IMR-90 (cell line): ENCODE data around the gene ASB13. TPM values are rescaled to one million over a fixed set of nuclear protein-coding genes. Genes with fewer than 3 reads are reported as not detected.

Source experiments
- ATAC-seq: fragments of 200-7000 bp; cut with Tn5 transposase; 2 replicates; pipeline ENCODE4 v1.9.1; 2020; ENCODE audit warnings: low read depth, mild to moderate bottlenecking, moderate library complexity
- BruUV-seq: library from RNA; stranded (reverse); fragments of 400-500 nt; replicated peaks from 2 replicates; lab custom pipeline; 2021; lab: Mats Ljungman, UMichigan
- CTCF ChIA-PET: fragments of 300-600 bp; formaldehyde crosslinking; extraction: SDS; loops from one replicate; lab custom pipeline; 2021; ENCODE audit warnings: antibody characterized with exemption; lab: Yijun Ruan, JAX
- POLR2A ChIA-PET: fragments of 300-600 bp; sonication (Branson Sonifier 250); formaldehyde crosslinking; loops from one replicate; lab custom pipeline; 2022; ENCODE audit warnings: antibody characterized with exemption; ENCODE audit not compliant: unreplicated experiment; lab: Charles Lee
- DNase-seq: peaks from one replicate; pipeline ENCODE4 v3.0.0; 2013
- H2AFZ ChIP-seq: replicated peaks from 2 replicates; pipeline ENCODE3; 2013; ENCODE audit warnings: low read length, mild to moderate bottlenecking; ENCODE audit not compliant: poor library complexity
- H2AK5ac ChIP-seq: 2 replicates; pipeline ENCODE4 v1.6.1; 2013; ENCODE audit warnings: low read depth, low read length, inconsistent platforms
- H2AK9ac ChIP-seq: replicated peaks from 2 replicates; pipeline ENCODE3; 2013; ENCODE audit warnings: mild to moderate bottlenecking, low read depth, low read length, moderate library complexity; ENCODE audit not compliant: poor library complexity
- H2BK120ac ChIP-seq: 2 replicates; pipeline ENCODE4 v1.6.1; 2013; ENCODE audit warnings: low read depth, low read length, inconsistent platforms
- H2BK15ac ChIP-seq: 3 replicates; pipeline ENCODE4 v1.6.1; 2013; ENCODE audit warnings: low read depth, low read length, inconsistent platforms
- H2BK20ac ChIP-seq: 2 replicates; pipeline ENCODE4 v1.6.1; 2013; ENCODE audit warnings: low read depth, mild to moderate bottlenecking, inconsistent platforms, low read length, moderate library complexity
- H2BK5ac ChIP-seq: 2 replicates; pipeline ENCODE4 v1.6.1; 2013; ENCODE audit warnings: mild to moderate bottlenecking, low read depth, low read length, inconsistent platforms; ENCODE audit not compliant: poor library complexity, severe bottlenecking
- H3K14ac ChIP-seq: replicated peaks from 2 replicates; pipeline ENCODE4 v1.6.1; 2013; ENCODE audit warnings: low read depth, low read length, inconsistent platforms
- H3K18ac ChIP-seq: 2 replicates; pipeline ENCODE4 v1.6.1; 2013; ENCODE audit warnings: low read depth, low read length, control low read depth
- H3K23ac ChIP-seq: 2 replicates; pipeline ENCODE4 v1.6.1; 2013; ENCODE audit warnings: low read depth, low read length, inconsistent platforms
- H3K27ac ChIP-seq: 2 replicates; pipeline ENCODE4 v1.5.1; 2013; ENCODE audit warnings: mild to moderate bottlenecking, control low read depth, low read length; ENCODE audit not compliant: insufficient read depth
- H3K27me3 ChIP-seq: 2 replicates; pipeline ENCODE4 v1.6.1; 2013; ENCODE audit warnings: low read length; ENCODE audit not compliant: control insufficient read depth, insufficient read depth
- H3K36me3 ChIP-seq: 2 replicates; pipeline ENCODE4 v1.6.1; 2013; ENCODE audit warnings: low read length, mixed read lengths; ENCODE audit not compliant: control insufficient read depth, insufficient read depth
- H3K4ac ChIP-seq: 2 replicates; pipeline ENCODE4 v1.6.1; 2013; ENCODE audit warnings: low read depth, low read length, inconsistent platforms
- H3K4me1 ChIP-seq: 2 replicates; pipeline ENCODE4 v1.6.1; 2013; ENCODE audit warnings: low read length, mixed read lengths; ENCODE audit not compliant: control insufficient read depth, insufficient read depth
- H3K4me2 ChIP-seq: 2 replicates; pipeline ENCODE4 v1.6.1; 2013; ENCODE audit warnings: low read depth, mild to moderate bottlenecking, control low read depth, low read length, moderate library complexity
- H3K4me3 ChIP-seq: 2 replicates; pipeline ENCODE4 v1.5.1; 2013; ENCODE audit warnings: low read depth, mild to moderate bottlenecking, control low read depth, low read length, moderate library complexity; ENCODE audit not compliant: insufficient read depth
- H3K56ac ChIP-seq: 2 replicates; pipeline ENCODE4 v1.6.1; 2013; ENCODE audit warnings: low read length, inconsistent platforms; ENCODE audit not compliant: insufficient read depth; ENCODE audit errors: extremely low read depth
- H3K79me1 ChIP-seq, 2 experiments: 2 replicates each; pipeline ENCODE4 v1.6.1; 2013; ENCODE audit warnings: low read length in 2 of 2, inconsistent platforms in 1 of 2, low read depth in 1 of 2
- H3K9ac ChIP-seq: 2 replicates; pipeline ENCODE4 v1.6.1; 2013; ENCODE audit warnings: low read depth, low read length, control low read depth
- H3K9me1 ChIP-seq: 2 replicates; pipeline ENCODE4 v1.6.1; 2013; ENCODE audit warnings: low read length, inconsistent platforms; ENCODE audit not compliant: insufficient read depth
- H3K9me3 ChIP-seq: 2 replicates; pipeline ENCODE4 v1.6.1; 2013; ENCODE audit warnings: low read length; ENCODE audit not compliant: control insufficient read depth, insufficient read depth
- H4K20me1 ChIP-seq: 2 replicates; pipeline ENCODE4 v1.6.1; 2013; ENCODE audit warnings: low read length, inconsistent platforms; ENCODE audit not compliant: insufficient read depth
- H4K5ac ChIP-seq: 2 replicates; pipeline ENCODE4 v1.6.1; 2013; ENCODE audit warnings: mild to moderate bottlenecking, low read depth, low read length, control low read depth
- H4K8ac ChIP-seq, 2 experiments: 2 replicates each; pipeline ENCODE4 v1.6.1; 2013; ENCODE audit warnings: low read depth in 2 of 2, low read length in 2 of 2, control low read depth in 1 of 2, inconsistent platforms in 1 of 2
- H4K91ac ChIP-seq: 2 replicates; pipeline ENCODE4 v1.6.1; 2013; ENCODE audit warnings: low read depth, low read length, inconsistent platforms; ENCODE audit not compliant: insufficient read depth
- BHLHE40 ChIP-seq: fragments of 150-350 bp; IDR thresholded peaks from 2 replicates; pipeline ENCODE4 v1.6.1; 2016; ENCODE audit warnings: mild to moderate bottlenecking, low read depth, low read length
- CHD1 ChIP-seq: IDR thresholded peaks from 2 replicates; pipeline ENCODE4 v1.6.1; 2012; ENCODE audit warnings: low read depth, low read length, improper control_type of control experiment
- FOS ChIP-seq: fragments of 150-350 bp; IDR thresholded peaks from 2 replicates; pipeline ENCODE4 v1.6.1; 2016; ENCODE audit warnings: low read depth, low read length
- MAFK ChIP-seq: IDR thresholded peaks from 2 replicates; pipeline ENCODE4 v1.6.1; 2012; ENCODE audit warnings: low read depth, low read length, improper control_type of control experiment
- RFX5 ChIP-seq: IDR thresholded peaks from 2 replicates; pipeline ENCODE4 v1.8.0; 2012; ENCODE audit warnings: low read depth, mild to moderate bottlenecking, low read length, moderate library complexity
- SMC3 ChIP-seq: fragments of 150-350 bp; IDR thresholded peaks from 2 replicates; pipeline ENCODE4 v1.6.1; 2016; ENCODE audit warnings: low read depth, mild to moderate bottlenecking, antibody characterized with exemption, low read length, moderate library complexity
- USF2 ChIP-seq: fragments of 150-350 bp; IDR thresholded peaks from 2 replicates; pipeline ENCODE4 v1.6.1; 2017; ENCODE audit warnings: mild to moderate bottlenecking, antibody characterized with exemption, low read length, low read depth
- WGBS, 2 experiments: methylation state at CpG; one replicate each; pipeline versions ENCODE4 v1.1.5 to v1.1.7; 2013; ENCODE audit warnings: missing lambda C conversion rate in 2 of 2; ENCODE audit not compliant: insufficient read length in 1 of 2; ENCODE audit errors: extremely low coverage in 2 of 2; 5-methylcytosine and 5-hydroxymethylcytosine counted together
- dilution Hi-C: fragments of 300-500 bp; cut with HindIII; formaldehyde crosslinking; loops from one replicate; pipeline ENCODE4 v1.14.3; 2018; ENCODE audit warnings: low sequenced_read_pairs; ENCODE audit not compliant: unreplicated experiment
- in situ Hi-C: fragments of 300-500 bp; cut with MboI; formaldehyde crosslinking; loops from 3 replicates; pipeline ENCODE4 v1.14.3; 2019; ENCODE audit warnings: low sequenced_read_pairs, inconsistent platforms, mixed read lengths
- intact Hi-C: fragments of 100-400 bp; cut with micrococcal nuclease; formaldehyde crosslinking; loops from 2 replicates; pipeline ENCODE4 v1.10.0; 2022
- polyA plus RNA-seq, 3 experiments: library from polyadenylated mRNA; depleted of rRNA; stranded (reverse); fragments of >200 nt; gene quantifications; 2 replicates each; pipeline ENCODE4 v1.2.3, GENCODE V29; 2012; ENCODE audit warnings: low replicate concordance in 1 of 3
- total RNA-seq: library from RNA; depleted of rRNA; stranded (reverse); fragments of >200 nt; gene quantifications from 2 replicates; pipeline ENCODE4 v1.2.3, GENCODE V29; 2012

ASB13 gene
- total and polyA plus RNA-seq, 2 of the 4 experiments (the other 2 are of a cell fraction) = 4.6 to 6.3 TPM

- H3K9me3 ChIP-seq = no peaks in the 10 kb centered on the region
- dilution Hi-C loops = no loop called here
- H3K27ac ChIP-seq = no peak overlapping the region
- H4K91ac ChIP-seq = no peak overlapping the region
- no peak overlapping the region for H2BK15ac ChIP-seq
- H2AK9ac ChIP-seq = no peak overlapping the region
- no peak overlapping the region for H2AK5ac ChIP-seq
- no peak overlapping the region for H2AFZ ChIP-seq
- no peak overlapping the region for H2BK5ac ChIP-seq
- no peak overlapping the region for H3K9ac ChIP-seq
- H3K4ac ChIP-seq = no peak overlapping the region
- H3K23ac ChIP-seq = no peak overlapping the region
- no peak overlapping the region for H3K56ac ChIP-seq
- no peaks in the 10 kb centered on the region for H3K9me1 ChIP-seq
- no peak overlapping the region for H3K4me3 ChIP-seq
- POLR2A ChIA-PET = no interaction called here
- in situ Hi-C loops = no loop called here
- no peak overlapping the region for H3K14ac ChIP-seq
- H4K20me1 ChIP-seq = no peaks in the 10 kb centered on the region
- TF ChIP-seq CHD1 = no peak
- no peak for TF ChIP-seq RFX5
- TF ChIP-seq BHLHE40 = no peak
- no peak for TF ChIP-seq USF2
- TF ChIP-seq FOS = no peak
- TF ChIP-seq SMC3 = no peak
- TF ChIP-seq MAFK = no peak
- H3K79me1 ChIP-seq = no peaks in the 10 kb centered on the region
- no peak overlapping the region for H4K5ac ChIP-seq
- no peaks in the 10 kb centered on the region for H3K4me1 ChIP-seq
- 93% methylated on average over 18 of the region's 25 CpGs; no CpG with 5 or more reads in 1 of the 2 experiments for WGBS, 2 experiments
- CTCF ChIA-PET = no interaction called here
- H3K4me2 ChIP-seq = no peak overlapping the region
- H2BK20ac ChIP-seq = no peak overlapping the region
- intact Hi-C loops = no loop called here
- H3K18ac ChIP-seq = no peak overlapping the region
- peaks cover 28% of the 10 kb centered on the region for H3K36me3 ChIP-seq
- BruUV-seq = no TSS peak
- DNase-seq (no peak), ATAC-seq (no peak)
- H2BK120ac ChIP-seq = no peak overlapping the region
- no peak overlapping the region for H4K8ac ChIP-seq
- H3K27me3 ChIP-seq = no peaks in the 10 kb centered on the region
Measured at GRCh38 chr10:5641501-5641900, 24.9 kb downstream of the ASB13 start.
